A172 (cell line): Measurements from ENCODE around the gene MTG2. TPM values are rescaled to one million over a fixed set of nuclear protein-coding genes. Genes with fewer than 3 reads are reported as not detected.
A peak's percentile ranks its signal among the peaks of the same experiment; 100 is the strongest.
"Not testable (repeated sequence)": the region's sequence is repeated elsewhere in the genome, so short reads cannot be mapped to it uniquely, and the experiment has no call there.

Experiments used
- DNase-seq: peaks from one replicate; pipeline ENCODE4 v3.0.0-alpha.2; 2015; ENCODE audit warnings: low spot score
- total RNA-seq: library from RNA; depleted of rRNA; stranded (reverse); fragments of >200 nt; shearing (Covaris generic); gene quantifications from 2 replicates; pipeline ENCODE4 v1.2.3, GENCODE V29; 2014

The MTG2 gene
- total RNA-seq, 1 experiment from 2014 or later, result 14.9 TPM

DNA sequence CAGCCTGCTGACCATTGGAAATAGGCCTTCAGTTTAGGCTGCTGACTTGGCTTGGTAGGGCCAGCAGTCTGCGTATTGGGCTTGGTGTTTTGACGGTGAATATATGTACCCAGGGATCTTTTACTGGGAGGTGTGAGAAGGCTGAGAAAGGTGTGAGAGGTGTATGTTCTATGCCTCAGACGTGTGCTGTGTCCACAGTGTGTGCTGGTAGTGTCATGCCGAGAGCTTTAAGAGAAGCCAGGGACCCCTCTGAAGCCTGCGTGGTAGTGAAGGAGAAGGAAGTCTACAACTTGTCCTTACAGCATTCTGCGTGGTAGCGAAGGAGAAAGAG, 37.2 kb upstream of the MTG2 start:
- no peak for DNase-seq

GRCh38 chr20:62146019-62146755, 36.6 kb upstream of the MTG2 start:
- DNase-seq, result no peak

GRCh38 chr20:62147125-62147524, 35.7 kb upstream of the MTG2 start:
- DNase-seq, result no peak

DNA sequence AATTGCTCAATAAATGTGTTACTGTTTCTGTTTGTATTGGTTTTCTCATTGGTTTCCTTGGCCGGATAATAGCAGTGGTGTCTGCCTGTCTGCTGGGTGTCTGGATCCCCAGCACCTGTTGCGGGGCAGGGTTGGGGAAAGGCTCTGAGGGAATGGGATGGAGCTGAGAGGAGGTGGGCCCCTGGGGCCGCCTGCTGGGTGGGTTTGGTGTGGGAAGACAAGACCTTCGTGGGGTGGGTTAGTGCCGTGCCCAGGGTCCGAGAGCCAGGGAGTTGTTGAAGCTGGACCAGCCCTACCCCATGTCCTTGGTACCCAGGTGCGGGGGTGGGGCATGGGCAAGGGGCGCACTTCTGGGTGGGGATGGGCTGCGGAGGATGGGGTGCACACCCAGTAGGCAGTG, 35.3 kb upstream of the MTG2 start:
- DNase-seq, result no peak

DNA sequence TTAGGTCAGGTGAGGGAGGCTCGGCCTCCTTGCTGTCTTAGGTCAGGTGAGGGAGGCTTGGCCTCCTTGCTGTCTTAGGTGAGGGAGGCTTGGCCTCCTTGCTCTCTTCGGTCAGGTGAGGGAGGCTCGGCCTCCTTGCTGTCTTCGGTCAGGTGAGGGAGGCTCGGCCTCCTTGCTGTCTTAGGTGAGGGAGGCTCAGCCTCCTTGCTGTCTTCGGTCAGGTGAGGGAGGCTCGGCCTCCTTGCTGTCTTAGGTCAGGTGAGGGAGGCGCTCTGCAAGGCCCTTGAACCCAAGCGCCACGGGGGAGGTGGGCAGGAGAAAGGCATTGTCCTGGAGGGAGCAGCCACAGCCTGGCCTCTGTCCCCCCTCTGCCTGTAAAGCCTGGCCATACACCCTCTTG, 34.4 kb upstream of the MTG2 start:
- not testable (repeated sequence) for DNase-seq

GRCh38 chr20:62148908-62149314, 33.9 kb upstream of the MTG2 start:
- no peak for DNase-seq

GRCh38 chr20:62149532-62150309, 33.1 kb upstream of the MTG2 start:
- DNase-seq, result no peak

GRCh38 chr20:62150310-62150575, 32.6 kb upstream of the MTG2 start:
- DNase-seq, result no peak

- no peak for DNase-seq
Measured at GRCh38 chr20:62151225-62151624, 31.6 kb upstream of the MTG2 start.

DNA sequence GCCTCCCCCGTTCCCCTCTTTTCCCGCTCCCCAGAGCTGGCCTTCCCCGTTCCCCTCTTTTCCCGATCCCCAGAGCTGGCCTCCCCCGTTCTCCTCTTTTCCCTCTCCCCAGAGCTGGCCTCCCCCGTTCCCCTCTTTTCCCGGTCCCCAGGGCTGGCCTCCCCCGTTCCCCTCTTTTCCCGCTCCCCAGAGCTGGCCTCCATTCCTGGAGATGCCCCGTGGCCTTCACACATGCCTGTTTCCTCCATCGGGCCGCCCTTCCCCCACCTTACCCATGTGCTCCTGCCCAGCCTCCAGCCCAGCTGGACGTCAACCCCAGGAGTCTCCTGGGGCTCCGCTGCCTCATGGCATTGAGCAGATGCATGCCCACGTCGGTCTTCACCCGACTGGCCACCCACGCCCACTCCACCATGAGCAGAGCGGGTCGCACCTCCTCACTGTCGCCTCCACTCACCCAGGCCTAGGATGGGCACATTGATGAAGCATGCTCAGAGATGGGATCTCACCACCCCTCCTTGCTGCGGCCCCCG, 30.9 kb upstream of the MTG2 start:
- DNase-seq, result no peak

- peak; percentile 47 for DNase-seq
Measured at GRCh38 chr20:62155428-62156253, 27.2 kb upstream of the MTG2 start.

DNA sequence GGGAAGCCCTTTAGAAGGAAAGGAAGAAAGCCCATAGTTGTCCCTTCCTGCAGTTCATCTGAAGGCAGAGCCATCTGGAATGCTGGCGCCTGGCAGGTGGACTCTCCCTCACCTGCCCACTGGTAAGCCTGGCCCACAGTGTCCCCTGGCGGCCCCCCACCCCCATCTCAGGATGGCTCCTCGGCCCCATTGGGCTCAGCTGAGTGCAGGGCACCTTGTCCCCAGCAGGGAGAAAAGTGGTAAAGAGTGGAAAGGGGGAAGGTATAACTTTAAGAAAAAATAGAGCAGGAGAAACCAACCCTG, 26.6 kb upstream of the MTG2 start:
- no peak for DNase-seq

- DNase-seq, result peak; percentile 27
Measured at GRCh38 chr20:62156592-62157386, 26.0 kb upstream of the MTG2 start.

DNA sequence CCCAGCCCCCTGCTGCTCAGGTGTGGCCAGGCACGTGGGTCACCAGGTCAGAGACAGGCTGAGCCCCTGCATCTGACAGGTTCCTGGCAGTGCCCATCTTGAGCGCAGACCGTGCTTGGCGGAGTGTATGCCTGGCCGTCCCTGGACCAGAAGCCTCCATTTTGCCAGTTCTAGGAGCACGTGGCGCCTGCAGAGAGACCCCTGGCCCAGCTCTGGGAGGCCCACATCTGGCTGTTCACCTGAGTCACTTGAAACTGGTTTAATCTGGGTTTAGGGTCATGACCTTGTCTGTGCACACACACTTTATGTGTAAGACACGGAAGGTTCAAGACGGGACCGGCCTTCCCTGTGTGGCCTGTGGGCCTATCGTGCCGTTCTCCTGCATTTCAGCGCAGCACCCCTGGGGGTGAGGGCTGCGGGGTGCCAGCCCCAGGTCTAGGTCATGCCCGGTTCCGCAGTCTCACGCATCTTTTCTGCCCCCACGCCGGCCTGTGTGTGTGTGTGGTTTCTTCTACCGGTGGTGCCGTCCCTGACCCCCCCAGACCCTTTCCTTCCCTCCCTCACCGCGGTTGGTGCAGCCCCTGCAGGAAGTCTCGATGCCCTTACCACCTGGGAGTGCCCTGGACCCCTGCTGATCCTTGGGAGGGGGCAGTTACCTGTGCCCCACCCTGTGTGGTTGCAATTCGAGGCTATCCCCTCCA, 25.3 kb upstream of the MTG2 start:
- DNase-seq, result no peak

DNA sequence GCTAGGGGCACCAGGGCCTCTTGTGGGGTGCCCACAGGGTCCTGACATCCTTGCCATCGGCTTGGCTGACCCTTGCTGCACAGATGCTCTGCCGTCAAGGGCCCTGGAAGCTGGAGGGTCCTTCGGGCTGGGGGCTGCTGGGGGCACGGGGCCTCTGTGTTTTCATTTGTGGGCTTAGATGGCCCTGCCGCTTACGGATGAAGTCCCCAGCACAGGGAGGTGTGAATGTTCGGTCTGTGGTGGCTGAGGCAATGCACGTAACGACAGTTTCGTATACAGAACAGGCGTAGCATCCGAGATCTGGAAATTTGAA, 24.8 kb upstream of the MTG2 start:
- no peak for DNase-seq

GRCh38 chr20:62158541-62158940, 24.3 kb upstream of the MTG2 start:
- DNase-seq, result no peak

- no peak for DNase-seq
Measured at GRCh38 chr20:62159052-62159451, 23.8 kb upstream of the MTG2 start.

DNA sequence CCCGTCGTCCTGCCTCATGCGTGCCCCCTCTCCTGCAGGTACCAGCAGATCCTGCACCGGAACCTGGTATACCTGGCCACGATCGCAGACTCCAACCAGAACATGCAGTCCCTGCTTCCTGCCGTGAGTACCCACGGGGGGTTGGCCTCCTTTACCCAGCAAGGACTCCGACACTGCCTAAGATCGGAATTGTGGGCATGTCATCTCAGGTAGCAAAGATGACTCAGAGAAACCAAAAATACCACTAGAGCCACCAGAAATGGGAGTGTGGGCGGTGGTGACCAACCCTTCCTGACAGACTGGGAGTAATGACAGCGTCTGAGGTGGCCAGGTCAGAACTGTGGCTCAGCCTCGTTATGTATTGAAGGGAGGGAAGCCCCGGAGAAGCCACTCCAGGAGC, 23.0 kb upstream of the MTG2 start:
- peak; percentile 86 for DNase-seq

DNA sequence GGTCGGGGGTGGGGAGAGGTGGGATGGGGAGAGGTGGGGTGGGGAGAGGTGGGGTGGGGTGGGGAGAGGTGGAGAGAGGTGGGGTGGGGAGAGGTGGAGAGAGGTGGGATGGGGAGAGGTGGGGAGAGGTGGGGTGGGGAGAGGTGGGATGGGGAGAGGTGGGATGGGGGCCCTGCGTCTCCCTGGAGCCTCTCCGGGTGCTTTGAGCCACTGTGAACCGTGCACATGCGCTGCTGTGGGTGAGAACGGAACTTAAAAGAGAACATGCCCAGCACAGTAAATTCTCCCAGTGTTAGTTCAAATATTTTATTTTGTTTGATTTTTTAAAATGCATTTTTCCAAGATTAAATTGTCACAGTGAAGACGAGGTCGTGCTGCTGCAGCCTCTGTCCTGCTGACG, 22.6 kb upstream of the MTG2 start:
- no peak for DNase-seq

- no peak for DNase-seq
Measured at GRCh38 chr20:62160876-62161275, 22.0 kb upstream of the MTG2 start.

GRCh38 chr20:62161347-62161746, 21.5 kb upstream of the MTG2 start:
- DNase-seq, result no peak
